ENCODE results near the gene SLC25A20. TPM values are rescaled to one million over a fixed set of nuclear protein-coding genes. Genes with fewer than 3 reads are reported as not detected.
"Not testable (repeated sequence)": the region's sequence is repeated elsewhere in the genome, so short reads cannot be mapped to it uniquely, and the experiment has no call there.

Gene SLC25A20
- polyA plus RNA-seq, 1 donor from 2014 or later = 13.7 TPM

DNA sequence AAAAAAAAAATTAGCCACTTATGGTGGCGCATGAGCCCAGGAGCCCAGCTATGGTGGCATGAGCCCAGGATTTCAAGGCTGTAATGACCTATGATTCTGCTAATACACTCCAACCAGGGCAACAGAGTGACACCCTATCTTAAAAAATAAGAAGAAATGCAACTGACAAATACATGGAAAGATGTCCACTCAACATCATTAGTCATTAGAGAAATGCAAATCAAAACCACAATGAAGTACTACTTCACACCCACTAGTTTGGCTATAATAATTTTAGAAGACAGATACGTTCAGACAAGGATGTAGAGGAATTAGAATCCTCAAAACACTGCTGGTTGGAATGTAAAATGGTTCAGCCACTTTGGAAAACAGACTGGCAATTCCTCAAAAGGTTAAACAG, 61.5 kb downstream of the SLC25A20 start:
- H3K27me3 Mint-ChIP-seq = no peaks in the 10 kb centered on the region
- H3K9me3 Mint-ChIP-seq = no peaks in the 10 kb centered on the region
- H3K36me3 Mint-ChIP-seq = peaks cover 10% of the 10 kb centered on the region
- peaks cover 9 to 16% (median 12%) of the 10 kb centered on the region in 3 donors for H3K4me1 Mint-ChIP-seq
- H3K4me3 Mint-ChIP-seq = no peak overlapping the region
- H3K27ac Mint-ChIP-seq = peak overlapping the region in 2 of 3 donors; percentile 28 to 39

DNA sequence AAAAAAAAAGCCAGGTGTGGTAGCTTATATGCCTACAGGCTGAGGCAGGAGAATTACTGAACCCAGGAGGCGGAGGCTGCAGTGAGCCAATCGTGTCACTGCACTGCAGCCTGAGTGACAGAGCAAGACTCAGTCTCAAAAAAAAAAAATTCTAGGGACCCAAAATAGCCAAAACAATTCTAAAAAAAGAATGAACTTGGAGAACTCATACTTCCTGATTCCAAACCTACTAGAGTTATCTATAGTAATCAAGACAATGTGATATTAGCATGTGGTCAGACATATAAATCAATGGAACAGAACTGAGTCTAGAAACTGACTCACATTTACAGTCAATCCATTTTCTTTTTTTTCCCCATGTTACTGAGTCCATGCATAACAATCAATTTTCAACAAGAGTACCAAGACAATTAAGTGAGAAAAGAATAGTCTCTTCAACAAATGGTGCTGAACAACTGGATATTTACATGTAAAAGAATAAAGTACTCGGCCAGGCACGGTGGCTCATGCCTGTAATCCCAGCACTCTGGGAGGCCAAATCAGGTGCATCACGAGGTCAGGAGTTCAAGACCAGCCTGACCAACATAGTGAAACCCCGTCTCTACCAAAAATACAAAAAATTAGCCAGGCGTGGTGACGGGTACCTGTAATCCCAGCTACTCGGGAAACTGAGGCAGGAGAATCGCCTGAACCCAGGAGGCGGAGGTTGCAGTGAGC, 62.9 kb downstream of the SLC25A20 start:
- H3K4me3 Mint-ChIP-seq = no peak overlapping the region
- no peaks in the 10 kb centered on the region for H3K27me3 Mint-ChIP-seq
- H3K36me3 Mint-ChIP-seq = peaks cover 10% of the 10 kb centered on the region
- peaks cover 9 to 15% (median 12%) of the 10 kb centered on the region in 3 donors for H3K4me1 Mint-ChIP-seq
- no peaks in the 10 kb centered on the region for H3K9me3 Mint-ChIP-seq
- H3K27ac Mint-ChIP-seq = no peak overlapping the region

DNA sequence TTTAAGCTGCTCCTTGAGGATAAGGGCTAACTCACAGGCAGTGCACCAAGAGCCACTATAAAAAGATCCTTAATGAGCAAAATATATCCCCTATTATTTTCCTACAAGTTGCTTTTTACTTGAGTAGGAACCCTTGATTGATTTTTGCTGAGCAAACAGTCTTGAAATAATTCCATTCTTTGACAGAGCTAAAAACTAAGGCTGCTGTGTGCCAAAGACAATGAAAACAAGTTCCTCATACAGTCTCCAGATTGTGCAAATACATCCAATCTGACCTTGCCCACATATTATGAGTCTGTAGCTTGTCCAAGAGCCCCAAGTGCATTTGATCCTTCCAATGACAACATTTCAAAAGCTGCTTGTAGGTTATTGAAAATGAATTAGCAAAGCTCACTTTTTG, 66.0 kb downstream of the SLC25A20 start:
- Mint-ChIP-seq H3K27me3 (no peaks in the 10 kb centered on the region), H3K4me1 (peaks cover 5 to 9% (median 6%) of the 10 kb centered on the region in 3 donors), H3K4me3 (no peak overlapping the region), H3K36me3 (peaks cover 10% of the 10 kb centered on the region), H3K9me3 (no peaks in the 10 kb centered on the region), H3K27ac (no peak overlapping the region)

DNA sequence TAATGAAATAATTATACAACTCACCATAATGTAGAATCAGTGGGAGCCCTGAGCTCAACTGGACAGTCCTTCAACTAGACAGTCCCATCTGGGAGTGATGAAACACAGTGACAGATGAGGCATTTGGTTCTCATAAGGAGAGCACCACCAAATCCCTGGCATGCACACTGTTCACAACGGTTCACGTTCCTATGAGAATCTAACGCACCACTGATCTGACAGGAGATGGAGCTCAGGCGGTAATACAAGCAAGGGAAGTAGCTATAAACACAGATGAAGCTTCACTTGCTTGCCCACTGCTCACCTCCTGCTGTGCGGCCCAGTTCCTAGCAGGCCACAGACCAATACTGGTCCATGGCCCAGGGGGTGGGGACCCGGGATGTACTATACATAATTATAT, 68.0 kb downstream of the SLC25A20 start:
- H3K4me1 Mint-ChIP-seq = peaks cover 6 to 10% (median 9%) of the 10 kb centered on the region in 3 donors
- no peak overlapping the region for H3K27ac Mint-ChIP-seq
- no peaks in the 10 kb centered on the region for H3K27me3 Mint-ChIP-seq
- H3K9me3 Mint-ChIP-seq = no peaks in the 10 kb centered on the region
- H3K4me3 Mint-ChIP-seq = no peak overlapping the region
- H3K36me3 Mint-ChIP-seq = peaks cover 7% of the 10 kb centered on the region

DNA sequence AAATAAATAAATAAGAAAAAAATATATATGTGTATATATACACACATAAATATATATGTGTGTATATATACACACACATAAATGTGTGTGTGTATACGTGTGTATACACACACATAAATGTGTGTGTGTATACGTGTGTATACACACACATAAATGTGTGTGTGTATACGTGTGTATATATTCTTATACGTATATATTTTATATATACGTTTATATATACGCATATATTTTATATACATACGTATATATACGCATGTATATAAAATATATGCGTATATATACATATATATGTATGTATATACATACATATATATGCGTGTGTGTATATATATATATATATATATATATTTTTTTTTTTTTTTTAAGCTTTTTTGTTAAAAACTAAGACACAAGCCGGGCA, 69.2 kb downstream of the SLC25A20 start:
- H3K27me3 Mint-ChIP-seq, H3K4me3 Mint-ChIP-seq, H3K27ac Mint-ChIP-seq, H3K36me3 Mint-ChIP-seq, H3K9me3 Mint-ChIP-seq: not testable (repeated sequence)
- peaks cover 6 to 10% (median 9%) of the 10 kb centered on the region in 3 donors for H3K4me1 Mint-ChIP-seq

DNA sequence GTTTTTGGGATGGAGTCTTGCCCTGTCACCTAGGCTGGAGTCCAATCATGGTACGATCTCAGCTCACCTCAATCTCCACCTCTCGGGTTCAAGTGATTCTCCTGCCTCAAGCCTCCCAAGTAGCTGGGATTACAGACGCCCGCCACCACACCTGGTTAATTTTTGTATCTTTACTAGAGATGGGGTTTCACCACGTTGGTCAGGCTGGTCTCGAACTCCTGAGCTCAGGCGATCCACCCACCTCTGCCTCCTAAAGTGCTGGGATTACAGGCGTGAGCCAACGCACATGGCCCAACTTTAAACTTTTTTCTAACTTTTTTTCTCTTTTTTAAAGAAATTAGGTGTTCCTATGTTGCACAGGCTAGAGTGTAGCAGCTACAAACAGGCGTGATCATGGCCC, 70.8 kb downstream of the SLC25A20 start:
- not testable (repeated sequence) for H3K4me3 Mint-ChIP-seq, H3K36me3 Mint-ChIP-seq, H3K27ac Mint-ChIP-seq

DNA sequence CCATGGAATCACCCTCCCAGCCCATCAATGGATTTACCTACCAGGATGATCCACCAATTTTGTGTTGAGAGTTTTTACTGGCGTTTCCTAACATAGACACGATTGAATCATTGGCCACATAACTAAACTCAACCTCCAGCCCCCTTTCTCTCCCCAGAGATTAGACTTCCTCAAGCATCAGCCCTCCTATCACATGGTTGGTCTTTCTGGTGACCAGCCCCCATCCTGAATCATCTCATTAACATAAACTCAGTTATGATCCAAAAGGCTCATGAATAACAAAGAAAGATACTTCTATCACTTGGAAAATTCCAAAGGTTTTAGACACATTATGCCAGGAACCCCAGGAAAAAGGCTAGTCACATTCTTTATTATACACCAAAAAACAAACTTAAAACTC, 72.2 kb downstream of the SLC25A20 start:
- Mint-ChIP-seq H3K27ac (no peak overlapping the region), H3K4me3 (peak overlapping the region in 1 of 4 donors; percentile 10), H3K27me3 (no peaks in the 10 kb centered on the region), H3K9me3 (no peaks in the 10 kb centered on the region), H3K36me3 (no peaks in the 10 kb centered on the region), H3K4me1 (peaks cover 6 to 11% (median 9%) of the 10 kb centered on the region in 3 donors)

More for the DNA sequence above, 70.8 kb downstream of the SLC25A20 start:
- H3K4me1 Mint-ChIP-seq = peaks cover 6 to 10% (median 9%) of the 10 kb centered on the region in 3 donors
- not testable (repeated sequence) for H3K27me3 Mint-ChIP-seq, H3K9me3 Mint-ChIP-seq

DNA sequence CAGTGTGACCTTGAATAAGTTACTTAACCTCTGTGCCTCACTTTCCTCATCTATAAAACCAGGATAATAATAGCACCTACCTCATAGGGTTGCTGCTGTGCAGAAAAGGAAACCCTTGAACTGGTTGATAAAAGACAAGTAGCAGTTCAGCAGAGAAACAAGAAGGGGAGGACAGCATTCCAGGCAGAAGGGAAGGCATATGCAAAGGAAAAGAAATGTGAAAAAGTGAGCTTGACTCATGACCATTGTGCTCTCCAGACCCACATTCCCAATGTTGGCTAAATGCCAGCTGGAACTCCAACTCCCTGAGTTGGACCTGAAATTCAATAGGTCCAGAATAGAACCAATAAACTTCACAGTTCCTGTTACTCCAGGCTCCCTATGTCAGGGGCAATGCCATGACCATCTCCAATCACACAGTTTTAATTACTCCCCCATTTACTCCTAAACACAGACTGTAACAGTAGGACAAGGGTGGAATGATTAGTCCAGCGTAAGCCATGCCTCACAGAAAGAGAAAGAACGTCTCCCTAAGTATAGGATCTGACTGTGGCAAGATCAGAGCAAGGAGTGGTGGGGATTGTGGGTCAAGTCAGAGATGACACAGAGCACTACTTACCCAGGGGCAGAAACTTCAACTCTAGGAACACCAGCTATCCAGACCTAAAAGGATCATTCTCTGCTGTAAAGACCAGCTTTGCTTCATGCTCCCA, 77.9 kb downstream of the SLC25A20 start:
- Mint-ChIP-seq H3K4me1 (peaks cover 4 to 12% (median 7%) of the 10 kb centered on the region in 3 donors), H3K27me3 (no peaks in the 10 kb centered on the region), H3K9me3 (no peaks in the 10 kb centered on the region), H3K27ac (no peak overlapping the region), H3K4me3 (no peak overlapping the region), H3K36me3 (no peaks in the 10 kb centered on the region)

DNA sequence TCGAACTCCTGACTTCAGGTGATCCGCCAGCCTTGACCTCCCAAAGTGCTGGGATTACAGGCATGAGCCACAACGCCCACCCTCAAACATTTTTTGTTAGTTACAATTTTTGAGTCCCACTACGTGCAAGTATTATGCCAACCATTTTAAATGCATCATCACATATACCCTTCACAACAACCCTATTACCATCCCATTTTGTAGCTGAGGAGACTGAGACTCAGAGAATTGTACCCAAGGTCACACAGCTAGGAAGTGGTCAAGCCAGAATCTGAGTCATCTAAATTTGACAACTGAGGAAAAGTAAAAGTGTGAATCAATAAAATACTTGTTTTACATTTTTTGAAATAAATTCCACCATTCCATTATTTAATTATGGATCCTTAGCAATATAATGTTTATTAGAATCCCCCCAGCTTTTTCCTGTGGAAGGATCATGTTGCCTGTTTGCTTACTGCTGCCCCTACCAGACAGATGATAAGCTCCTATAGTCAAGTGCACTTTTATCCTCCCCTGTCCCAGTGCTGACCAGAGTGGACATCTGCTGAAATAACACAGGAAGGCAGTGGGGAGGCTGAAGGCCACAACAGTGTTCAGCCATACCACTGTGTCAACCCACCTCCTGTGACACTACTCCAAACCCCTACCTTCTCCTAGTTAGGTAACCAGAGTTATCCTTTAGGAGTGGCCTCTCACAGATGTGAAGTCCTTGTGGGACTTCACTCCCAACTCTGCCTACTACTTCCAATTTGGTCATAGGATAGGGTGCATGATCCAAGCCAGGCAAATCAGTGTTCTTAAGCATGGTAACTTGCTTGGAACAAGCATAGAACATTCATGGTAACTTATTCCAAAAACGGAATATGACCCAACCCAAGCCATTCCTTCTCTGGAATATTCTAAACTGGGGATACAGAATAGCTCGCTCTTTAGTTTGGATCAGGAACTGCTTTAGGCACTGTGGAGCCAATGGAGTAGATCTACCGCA, 79.2 kb downstream of the SLC25A20 start:
- Mint-ChIP-seq H3K4me3 (no peak overlapping the region), H3K27me3 (no peaks in the 10 kb centered on the region), H3K4me1 (peaks cover 4 to 12% (median 8%) of the 10 kb centered on the region in 3 donors), H3K27ac (no peak overlapping the region), H3K36me3 (no peaks in the 10 kb centered on the region), H3K9me3 (no peaks in the 10 kb centered on the region)

DNA sequence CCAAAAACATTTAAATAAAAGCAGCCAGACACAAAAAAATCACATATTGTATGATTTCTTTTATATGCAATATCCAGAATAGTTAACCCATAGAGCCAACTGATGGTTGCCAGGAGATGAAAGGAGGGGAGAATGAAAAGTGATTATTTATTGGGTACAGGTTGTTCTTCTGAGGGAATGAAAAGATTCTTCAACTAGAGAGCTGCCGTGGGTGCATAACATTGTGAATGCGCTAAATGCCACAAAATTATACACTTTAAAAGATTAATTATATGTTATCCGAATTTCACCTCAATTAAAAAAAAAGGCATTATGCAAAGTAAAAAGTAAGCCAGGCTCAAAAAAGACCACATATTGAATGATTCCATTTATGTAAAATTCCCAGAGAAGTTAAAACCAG, 87.2 kb downstream of the SLC25A20 start:
- peak overlapping the region in 1 of 3 donors; percentile 88 for H3K27ac Mint-ChIP-seq

More for the DNA sequence above, 87.2 kb downstream of the SLC25A20 start:
- peak overlapping the region in 2 of 4 donors; percentile 36 to 78 for H3K4me3 Mint-ChIP-seq
- no peaks in the 10 kb centered on the region for H3K36me3 Mint-ChIP-seq
- peaks cover 11 to 22% (median 18%) of the 10 kb centered on the region in 3 donors for H3K4me1 Mint-ChIP-seq
- no peaks in the 10 kb centered on the region for H3K9me3 Mint-ChIP-seq
- H3K27me3 Mint-ChIP-seq = no peaks in the 10 kb centered on the region

Other genes starting within 250 kb of the SLC25A20 start
- 0.59 TPM for gene CELSR3, start 236.0 kb downstream of the SLC25A20 start, polyA plus RNA-seq
- 17.2 TPM for gene NCKIPSD, start 213.0 kb downstream of the SLC25A20 start, polyA plus RNA-seq
- 43.4 TPM for gene IP6K2, start 181.7 kb downstream of the SLC25A20 start, polyA plus RNA-seq
- 10.0 TPM for gene PRKAR2A, start 51.0 kb downstream of the SLC25A20 start, polyA plus RNA-seq
- 88.4 TPM for gene ARIH2, start 20.0 kb upstream of the SLC25A20 start, polyA plus RNA-seq
- gene P4HTM, start 91.4 kb upstream of the SLC25A20 start, polyA plus RNA-seq = 20.4 TPM
- 81.4 TPM for gene WDR6, start 108.5 kb upstream of the SLC25A20 start, polyA plus RNA-seq
- 25.4 TPM for gene DALRD3, start 119.7 kb upstream of the SLC25A20 start, polyA plus RNA-seq
- gene NDUFAF3, start 123.2 kb upstream of the SLC25A20 start, polyA plus RNA-seq = 188 TPM
- gene IMPDH2, start 130.5 kb upstream of the SLC25A20 start, polyA plus RNA-seq = 96.7 TPM
- gene QRICH1, start 195.2 kb upstream of the SLC25A20 start, polyA plus RNA-seq = 23.6 TPM
- gene QARS1, start 205.9 kb upstream of the SLC25A20 start, polyA plus RNA-seq = 117 TPM
- 23.5 TPM for gene USP19, start 221.9 kb upstream of the SLC25A20 start, polyA plus RNA-seq
- gene LAMB2, start 234.2 kb upstream of the SLC25A20 start, polyA plus RNA-seq = not detected

Measured in IgD-negative memory B cell (primary cell).